HepG2 (cell line): Measurements from ENCODE around the gene RDH14. TPM values are rescaled to one million over a fixed set of nuclear protein-coding genes. Genes with fewer than 3 reads are reported as not detected.
A peak's percentile ranks its signal among the peaks of the same experiment; 100 is the strongest.

Experiments
- ATAC-seq: fragments of 200-7000 bp; cut with Tn5 transposase; 3 replicates; pipeline ENCODE4 v1.9.1; 2020; ENCODE audit warnings: mild to moderate bottlenecking, moderate library complexity
- BruUV-seq: library from RNA; stranded (reverse); fragments of 400-500 nt; replicated peaks from 2 replicates; lab custom pipeline; 2021; lab: Mats Ljungman, UMichigan
- CTCF ChIA-PET: fragments of 300-600 bp; formaldehyde crosslinking; extraction: SDS; loops from one replicate; lab custom pipeline; 2021; ENCODE audit warnings: low total read pairs, inconsistent platforms, low intra/inter-chr PET ratio; lab: Yijun Ruan, JAX
- POLR2A ChIA-PET: fragments of 350-600 bp; sonication (Branson Sonifier 250); formaldehyde crosslinking; loops from one replicate; lab custom pipeline; 2020; ENCODE audit warnings: antibody characterized with exemption, inconsistent platforms; lab: Yijun Ruan, JAX
- DNase-seq: peaks from one replicate; pipeline ENCODE4 v3.0.0-alpha.2; 2015; ENCODE audit warnings: low spot score
- FAIRE-seq: peaks from 3 replicates; lab custom pipeline; 2011; peaks lifted over from hg19 to GRCh38; lab: Jason Lieb, UNC
- H2AFZ ChIP-seq: one replicate; pipeline ENCODE4 v1.6.1; 2011; ENCODE audit warnings: low read length, inconsistent platforms
- H3K27ac ChIP-seq: fragments of 300-600 bp; 3 replicates; pipeline ENCODE4 v1.8.0; 2011; ENCODE audit warnings: mixed run types, mild to moderate bottlenecking, mixed read lengths, low read length, inconsistent platforms; ENCODE audit not compliant: insufficient read depth; ENCODE audit errors: extremely low read length
- H3K27me3 ChIP-seq, 2 experiments: fragments of 200-600 bp in 1 of 2; 2 replicates in 1 of 2; 3 replicates in 1 of 2; pipeline versions ENCODE4 v1.6.0 to v1.8.0; 2011; ENCODE audit warnings: low read length in 2 of 2, mild to moderate bottlenecking in 2 of 2, moderate library complexity in 2 of 2, inconsistent platforms in 1 of 2; ENCODE audit not compliant: insufficient read depth in 2 of 2, control insufficient read depth in 1 of 2
- H3K36me3 ChIP-seq, 2 experiments: fragments of 200-600 bp in 1 of 2; replicated peaks in 1 of 2; 2 replicates in 1 of 2; 3 replicates in 1 of 2; pipeline versions ENCODE4 v1.5.1 to v1.8.0; 2011; ENCODE audit warnings: low read length in 2 of 2, inconsistent platforms in 1 of 2; ENCODE audit not compliant: insufficient read depth in 2 of 2, control insufficient read depth in 1 of 2
- H3K4me1 ChIP-seq: 2 replicates; pipeline ENCODE4 v1.5.1; 2012; ENCODE audit warnings: low read length, inconsistent platforms; ENCODE audit not compliant: insufficient read depth
- H3K4me2 ChIP-seq: 2 replicates; pipeline ENCODE4 v1.6.0; 2011; ENCODE audit warnings: low read depth, low read length, inconsistent platforms
- H3K4me3 ChIP-seq, 3 experiments: fragments of 200-600 bp in 1 of 3; sonication (generic), shearing (Covaris generic) in 1 of 3; replicated peaks in 1 of 3; 2 replicates each; pipeline ENCODE4 v1.5.1; 2011 to 2016; ENCODE audit warnings: low read length in 3 of 3, inconsistent platforms in 2 of 3, low read depth in 2 of 3, mild to moderate bottlenecking in 2 of 3, control low read depth in 1 of 3, mixed read lengths in 1 of 3; ENCODE audit not compliant: insufficient read depth in 1 of 3
- H3K79me2 ChIP-seq: one replicate; pipeline ENCODE4 v1.6.1; 2011; ENCODE audit warnings: low read length, inconsistent platforms; ENCODE audit not compliant: insufficient read depth
- H3K9ac ChIP-seq: 2 replicates; pipeline ENCODE4 v1.6.0; 2011; ENCODE audit warnings: mild to moderate bottlenecking, low read depth, low read length, inconsistent platforms; ENCODE audit not compliant: insufficient read depth
- H3K9me3 ChIP-seq: 2 replicates; pipeline ENCODE4 v1.5.1; 2012; ENCODE audit warnings: mild to moderate bottlenecking, low read length
- H4K20me1 ChIP-seq: 2 replicates; pipeline ENCODE4 v1.6.0; 2011; ENCODE audit warnings: inconsistent platforms, mild to moderate bottlenecking, low read length, moderate library complexity; ENCODE audit not compliant: insufficient read depth
- KDM4B ChIP-seq: sonication (generic); formaldehyde crosslinking; IDR thresholded peaks from 2 replicates; pipeline ENCODE4 v1.4.0; 2020; ENCODE audit warnings: missing genetic modification reagents
- STAG1 ChIP-seq: sonication (generic); formaldehyde crosslinking; IDR thresholded peaks from 2 replicates; pipeline ENCODE4 v1.4.0; 2020; ENCODE audit warnings: missing genetic modification reagents
- ZBTB46 ChIP-seq: sonication (generic); formaldehyde crosslinking; IDR thresholded peaks from 2 replicates; pipeline ENCODE4 v1.4.0; 2020; ENCODE audit warnings: mild to moderate bottlenecking, missing genetic modification reagents, borderline replicate concordance
- ZNF629 ChIP-seq: sonication (generic); formaldehyde crosslinking; conservative IDR thresholded peaks from 2 replicates; pipeline ENCODE4 v1.5.0; 2020; ENCODE audit warnings: missing genetic modification reagents
- WGBS: methylation state at CpG from one replicate; pipeline ENCODE4 v1.1.6; 2017; ENCODE audit warnings: low lambda C conversion rate; 5-methylcytosine and 5-hydroxymethylcytosine counted together
- in situ Hi-C: cut with HindIII; loops from 2 replicates; pipeline ENCODE4 v1.10.0; 2017; ENCODE audit warnings: low pct_unique_long_range_greater_than_20kb; ENCODE audit not compliant: extremely low pct_ligation_motif_present
- intact Hi-C: fragments of 100-400 bp; cut with micrococcal nuclease; formaldehyde crosslinking; loops from one replicate; pipeline ENCODE4 v1.10.0; 2022; ENCODE audit not compliant: unreplicated experiment
- polyA plus RNA-seq, 8 experiments: library from polyadenylated mRNA; depleted of rRNA in 3 of 8; stranded (reverse) in 7 of 8; unstranded in 1 of 8; fragments of >200 nt; fragmentation: Illumina TruSeq in 4 of 8; extraction: Trizol in 4 of 8; gene quantifications; 2 replicates each; pipeline versions ENCODE4 v1.2.1 to v1.2.3, GENCODE V29; 2011 to 2016; ENCODE audit warnings: low read depth in 4 of 8, missing spikeins in 1 of 8, mixed read lengths in 1 of 8; ENCODE audit not compliant: insufficient read depth in 1 of 8
- total RNA-seq, 5 experiments: library from RNA; depleted of rRNA; stranded (reverse); fragments of >200 nt; fragmentation: Illumina TruSeq; extraction: Trizol; gene quantifications; 2 replicates each; pipeline ENCODE4 v1.2.3, GENCODE V29; 2016; ENCODE audit warnings: low read depth in 1 of 5

RDH14 gene
- total and polyA plus RNA-seq, 2 of the 13 experiments (the other 11 are each of a cell fraction or from before 2014, with no cell fraction given): 27.4 to 39.9 TPM

DNA sequence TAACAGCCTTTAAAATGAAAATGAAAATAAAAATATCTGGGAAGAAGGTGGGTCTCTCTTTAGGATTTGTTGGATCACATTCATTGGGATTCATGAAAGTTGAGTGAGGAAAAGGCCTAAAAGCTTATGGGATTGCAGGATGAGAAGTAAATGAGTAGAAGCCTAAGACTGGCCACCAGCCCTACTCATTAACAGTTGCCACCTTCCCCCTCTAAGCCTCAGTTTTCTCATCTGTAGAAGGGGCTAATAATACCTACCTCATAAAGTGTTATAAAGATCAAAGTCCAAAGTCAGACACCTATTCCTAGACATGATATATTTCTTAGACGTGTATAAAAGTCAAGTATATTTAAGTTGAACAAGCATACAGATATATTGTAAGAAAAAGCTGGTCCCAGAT, 23.8 kb downstream of the RDH14 start:
- ATAC-seq (no peak), FAIRE-seq (no peak), DNase-seq (no peak)
- intact Hi-C loops (no loop called here), in situ Hi-C loops (no loop called here)
- BruUV-seq: no TSS peak
- H3K9me3 ChIP-seq: no peaks in the 10 kb centered on the region
- H3K9ac ChIP-seq: no peak overlapping the region
- no peak for TF ChIP-seq KDM4B (CRISPR knock-in tag)
- TF ChIP-seq ZBTB46 (CRISPR knock-in tag): no peak
- peak; percentile 62 for TF ChIP-seq ZNF629 (CRISPR knock-in tag)
- H3K79me2 ChIP-seq: no peaks in the 10 kb centered on the region
- no peak overlapping the region for H3K27ac ChIP-seq
- no peak overlapping the region for H3K4me3 ChIP-seq
- H3K4me1 ChIP-seq: no peaks in the 10 kb centered on the region
- no peak overlapping the region for H2AFZ ChIP-seq
- peaks cover 0 to 18% of the 10 kb centered on the region in 2 experiments; a peak in 2 of 5 replicates for H3K27me3 ChIP-seq
- CTCF ChIA-PET: no interaction called here
- 3% methylated on average over 1 of the region's 1 CpG for WGBS
- no peaks in the 10 kb centered on the region for H3K36me3 ChIP-seq
- POLR2A ChIA-PET: no interaction called here
- H4K20me1 ChIP-seq: no peaks in the 10 kb centered on the region
- no peak overlapping the region for H3K4me2 ChIP-seq

DNA sequence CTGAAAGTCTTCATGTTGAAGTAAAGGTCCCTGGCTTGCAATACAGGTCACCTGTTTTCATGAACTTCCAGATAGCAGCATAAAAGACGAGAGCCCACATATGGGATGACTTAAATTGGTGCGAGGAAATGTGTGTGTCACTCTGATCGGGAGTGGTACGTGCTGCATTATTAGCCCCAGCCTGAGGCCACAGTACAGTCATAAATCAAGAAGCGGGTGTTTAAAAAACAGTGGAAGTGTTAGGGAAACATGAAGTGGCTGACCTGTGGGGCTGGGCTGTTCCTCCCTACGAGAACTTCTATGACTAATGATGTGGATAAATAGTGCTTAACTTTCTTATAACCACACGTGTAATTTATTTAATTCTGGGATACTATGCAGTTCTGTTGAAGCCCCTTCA, 24.4 kb downstream of the RDH14 start:
- DNase-seq (no peak), ATAC-seq (no peak), FAIRE-seq (no peak)
- Histone ChIP-seq H3K4me2 (no peak overlapping the region), H3K36me3 (no peaks in the 10 kb centered on the region), H4K20me1 (no peaks in the 10 kb centered on the region), H3K9me3 (no peaks in the 10 kb centered on the region), H2AFZ (no peak overlapping the region), H3K9ac (no peak overlapping the region), H3K79me2 (no peaks in the 10 kb centered on the region), H3K4me1 (no peaks in the 10 kb centered on the region), H3K27me3 (peaks cover 0 to 18% of the 10 kb centered on the region in 2 experiments; a peak in 2 of 5 replicates), H3K27ac (no peak overlapping the region), H3K4me3 (no peak overlapping the region)
- intact Hi-C loops (no loop called here), in situ Hi-C loops (no loop called here)
- BruUV-seq: no TSS peak
- WGBS: 34% methylated on average over 7 of the region's 7 CpGs
- POLR2A ChIA-PET: no interaction called here
- CTCF ChIA-PET: no interaction called here
- no peak for TF ChIP-seq STAG1
